HG02973 (cell line): ENCODE measurements around the gene DEFB108B.
"Not testable (repeated sequence)": the region's sequence is repeated elsewhere in the genome, so short reads cannot be mapped to it uniquely, and the experiment has no call there.

Experiments
- ATAC-seq: cut with Tn5 transposase; IDR thresholded peaks from one replicate; pipeline ENCODE4 v1.9.1; 2021; ENCODE audit warnings: moderate library complexity; ENCODE audit not compliant: unreplicated experiment

DEFB108B gene

DNA sequence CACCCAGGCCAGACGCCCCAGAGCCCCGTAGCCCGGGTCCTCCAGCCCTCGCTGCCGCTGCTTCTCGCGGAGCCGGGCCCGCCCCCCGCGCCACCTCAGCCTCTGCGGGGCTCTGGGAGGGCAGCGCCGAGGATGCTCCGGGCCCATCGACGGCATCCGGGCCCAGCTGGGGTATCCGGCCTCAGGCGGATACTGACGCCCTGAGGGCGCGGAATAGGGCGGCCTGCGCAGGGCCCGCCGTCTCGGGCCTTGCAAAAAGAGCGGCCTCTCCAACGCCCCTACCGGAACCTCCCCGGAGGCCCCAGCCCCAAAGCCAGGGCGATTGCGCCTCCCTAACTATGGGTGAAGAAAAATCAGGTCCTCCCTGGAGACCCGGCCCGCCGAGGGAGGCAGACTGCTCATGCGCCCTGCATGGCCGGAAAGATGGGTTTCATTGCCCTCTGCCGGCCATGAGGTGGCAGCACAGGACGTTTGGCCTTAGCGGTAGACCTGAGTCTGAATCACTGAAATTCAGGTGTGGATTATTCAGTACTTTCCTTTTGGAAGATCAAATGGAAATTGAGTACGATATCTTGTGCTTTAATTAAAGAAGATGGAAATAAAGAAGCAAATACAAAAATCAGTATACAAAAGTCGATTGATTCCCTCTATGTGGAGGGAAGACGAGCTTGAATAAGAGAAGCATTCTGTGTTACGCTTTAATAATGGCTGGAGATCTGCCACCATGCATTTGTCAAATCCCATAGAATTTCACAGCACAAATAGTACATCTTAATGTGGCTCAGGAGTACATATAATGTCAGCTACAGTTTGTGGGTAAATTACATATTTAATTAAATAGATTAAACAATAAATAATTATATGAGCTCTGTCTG is 19.3 kb upstream of the DEFB108B start:
- not testable (repeated sequence) for ATAC-seq

GRCh38 chr11:71821539-71821938 is 11.5 kb upstream of the DEFB108B start:
- not testable (repeated sequence) for ATAC-seq

DNA sequence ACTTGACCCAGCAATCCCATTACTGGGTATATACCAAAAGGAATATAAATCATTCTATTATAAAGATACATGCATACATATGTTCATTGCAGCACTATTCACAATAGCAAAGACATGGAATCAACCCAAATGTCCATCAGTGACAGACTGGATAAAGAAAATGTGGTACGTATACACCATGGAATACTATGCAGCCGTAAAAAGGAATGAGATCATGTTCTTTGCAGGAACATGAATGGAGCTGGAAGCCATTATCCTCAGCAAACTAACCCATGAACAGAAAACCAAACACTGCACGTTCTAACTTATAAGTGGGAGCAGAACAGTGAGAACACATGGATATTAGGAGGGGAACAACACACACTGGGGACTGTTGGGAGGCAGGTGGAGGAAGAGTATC is 3.8 kb upstream of the DEFB108B start:
- not testable (repeated sequence) for ATAC-seq

DNA sequence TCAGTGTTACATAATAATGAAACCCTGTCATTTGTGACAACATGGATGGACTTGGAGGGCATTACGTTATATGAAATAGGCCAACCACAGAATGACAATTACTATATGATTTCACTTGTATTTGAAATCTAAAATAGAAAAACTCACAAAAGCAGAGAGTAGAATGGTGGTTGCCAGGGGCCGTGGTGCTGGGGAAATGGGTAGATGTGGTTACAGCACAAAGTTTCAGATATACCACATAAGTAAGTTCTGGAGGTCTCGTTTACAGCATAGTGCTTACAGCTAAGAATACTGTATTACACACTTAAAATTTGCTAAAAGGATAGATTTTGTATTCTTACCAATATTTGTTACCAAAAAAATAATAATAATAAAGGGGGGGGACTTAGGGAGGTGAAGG is 3.3 kb upstream of the DEFB108B start:
- ATAC-seq: not testable (repeated sequence)

GRCh38 chr11:71842720-71843119 is 9.7 kb downstream of the DEFB108B start:
- ATAC-seq: not testable (repeated sequence)

DNA sequence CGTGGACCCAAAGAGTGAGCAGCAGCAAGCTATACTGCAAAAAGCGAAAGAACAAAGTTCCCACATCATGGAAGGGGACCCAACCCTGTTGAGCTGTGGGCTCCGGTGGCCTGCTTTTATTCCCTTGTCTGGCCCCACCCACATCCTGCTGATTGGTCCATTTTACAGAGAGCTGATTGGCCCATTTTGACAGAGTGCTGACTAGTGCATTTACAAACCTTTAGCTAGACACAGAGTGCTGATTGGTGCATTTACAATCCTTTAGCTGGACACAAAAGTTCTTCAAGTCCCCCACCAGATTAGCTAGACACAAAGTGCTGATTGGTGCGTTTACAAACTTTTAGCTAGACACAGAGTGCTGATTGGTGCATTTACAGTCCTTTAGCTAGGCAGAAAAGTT is 10.4 kb downstream of the DEFB108B start:
- ATAC-seq: not testable (repeated sequence)

GRCh38 chr11:71843858-71844257 is 10.9 kb downstream of the DEFB108B start:
- no peak for ATAC-seq

- not testable (repeated sequence) for ATAC-seq
Observed at GRCh38 chr11:71853895-71854294, 20.9 kb downstream of the DEFB108B start.

- ATAC-seq: not testable (repeated sequence)
Observed at GRCh38 chr11:71855880-71856279, 22.9 kb downstream of the DEFB108B start.

GRCh38 chr11:71860835-71861234 is 27.8 kb downstream of the DEFB108B start:
- ATAC-seq: not testable (repeated sequence)

DNA sequence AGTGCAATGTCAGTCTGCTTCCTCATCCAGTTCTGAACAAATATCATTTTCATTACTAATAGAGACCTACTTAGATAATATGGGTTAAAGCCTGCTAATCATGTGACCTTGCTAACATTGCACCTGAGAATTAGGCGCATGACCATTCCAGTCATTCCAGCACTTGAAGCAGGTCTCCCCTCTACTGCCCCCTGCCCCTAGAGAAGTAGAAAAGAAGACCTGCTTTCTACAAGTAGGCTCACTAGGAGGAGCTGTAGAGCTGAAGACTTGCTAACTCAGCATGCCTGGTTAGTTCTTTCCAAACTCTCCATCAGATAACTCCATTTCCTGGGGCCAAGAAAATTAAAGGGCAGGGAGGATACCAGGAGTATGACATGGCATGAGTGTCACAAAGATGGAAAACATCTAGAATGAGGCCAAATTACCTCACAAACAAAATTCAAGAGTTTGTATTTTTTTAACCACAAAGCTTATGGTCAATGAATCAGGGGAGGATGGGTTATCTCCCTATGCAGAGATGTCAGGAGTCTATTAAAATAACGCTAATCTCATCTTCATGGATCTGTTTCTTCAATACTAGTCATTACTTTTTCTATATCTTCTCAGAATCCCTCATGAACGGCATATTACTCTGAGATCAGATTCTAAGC is 31.1 kb downstream of the DEFB108B start:
- peak; percentile 56 for ATAC-seq

DNA sequence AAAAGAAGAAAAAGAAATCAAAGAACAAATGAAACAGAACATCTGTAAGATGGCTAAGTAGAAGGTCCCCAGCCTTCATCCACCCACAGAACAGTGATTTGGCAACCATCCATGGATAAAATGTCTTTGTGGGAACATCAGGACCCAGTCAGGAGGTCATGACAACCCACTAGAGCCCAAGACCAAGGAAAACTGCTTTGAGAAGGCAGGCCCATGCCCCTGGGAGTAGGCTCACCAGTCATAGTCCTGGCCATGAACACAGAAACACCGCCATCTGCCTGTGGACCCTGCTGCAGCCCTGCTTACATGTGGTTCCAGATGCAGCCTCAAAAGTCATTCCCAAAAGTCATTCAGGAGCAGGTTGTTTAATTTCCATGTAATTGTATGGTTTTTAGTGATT is 34.2 kb downstream of the DEFB108B start:
- not testable (repeated sequence) for ATAC-seq

DNA sequence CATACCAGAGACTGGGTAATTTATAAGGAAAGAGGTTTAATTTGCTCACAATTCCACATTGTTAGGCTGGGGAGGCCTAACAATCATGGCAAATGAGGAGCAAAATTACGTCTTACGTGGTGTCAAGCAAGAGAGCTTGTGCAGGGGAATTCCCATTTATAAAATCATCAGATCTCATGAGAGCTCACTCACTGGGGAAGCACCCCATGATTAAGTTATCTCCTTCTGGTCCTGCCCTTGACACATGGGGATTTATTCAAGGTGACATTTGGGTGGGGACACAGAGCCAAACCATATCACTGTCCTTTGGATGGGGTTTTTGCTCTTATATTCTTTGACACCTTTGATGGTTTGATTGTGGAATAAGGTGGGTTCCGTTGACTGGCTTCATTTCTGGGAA is 36.9 kb downstream of the DEFB108B start:
- not testable (repeated sequence) for ATAC-seq

GRCh38 chr11:71870661-71871060 is 37.7 kb downstream of the DEFB108B start:
- not testable (repeated sequence) for ATAC-seq

- ATAC-seq: not testable (repeated sequence)
Observed at GRCh38 chr11:71876262-71876661, 43.3 kb downstream of the DEFB108B start.

DNA sequence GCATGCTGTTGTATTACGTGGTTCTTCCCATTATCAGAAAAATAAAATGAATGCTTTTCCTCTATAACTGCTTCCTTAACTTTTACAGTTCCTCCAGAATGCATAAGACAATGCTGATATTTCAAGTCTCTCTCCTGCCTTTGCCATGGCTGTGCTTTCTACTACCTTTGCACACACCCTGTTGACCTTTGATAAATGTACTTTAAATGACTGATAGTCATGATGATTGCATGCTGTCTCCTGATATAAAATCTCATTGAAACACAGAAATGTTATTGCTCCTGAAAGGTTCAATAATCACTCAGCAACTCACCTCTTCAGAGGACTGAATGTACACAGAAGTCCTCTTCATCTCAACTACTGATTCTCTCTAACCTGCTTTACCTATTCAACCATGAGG is 45.1 kb downstream of the DEFB108B start, which contains the start of gene DEFB131B:
Gene DEFB131B (plus strand): TSS at position 395 of the 400 bp plus-strand sequence. CDS start 0 bp downstream, at position 395.
- ATAC-seq: not testable (repeated sequence)

- not testable (repeated sequence) for ATAC-seq
Observed at GRCh38 chr11:71885806-71886205, 52.8 kb downstream of the DEFB108B start.
